Measurements from ENCODE around the gene CACNA1S. TPM values are rescaled to one million over a fixed set of nuclear protein-coding genes. Genes with fewer than 3 reads are reported as not detected.
A peak's percentile ranks its signal among the peaks of the same experiment; 100 is the strongest.

Gene CACNA1S
- total RNA-seq, 2 experiments from 2014 or later = not detected

DNA sequence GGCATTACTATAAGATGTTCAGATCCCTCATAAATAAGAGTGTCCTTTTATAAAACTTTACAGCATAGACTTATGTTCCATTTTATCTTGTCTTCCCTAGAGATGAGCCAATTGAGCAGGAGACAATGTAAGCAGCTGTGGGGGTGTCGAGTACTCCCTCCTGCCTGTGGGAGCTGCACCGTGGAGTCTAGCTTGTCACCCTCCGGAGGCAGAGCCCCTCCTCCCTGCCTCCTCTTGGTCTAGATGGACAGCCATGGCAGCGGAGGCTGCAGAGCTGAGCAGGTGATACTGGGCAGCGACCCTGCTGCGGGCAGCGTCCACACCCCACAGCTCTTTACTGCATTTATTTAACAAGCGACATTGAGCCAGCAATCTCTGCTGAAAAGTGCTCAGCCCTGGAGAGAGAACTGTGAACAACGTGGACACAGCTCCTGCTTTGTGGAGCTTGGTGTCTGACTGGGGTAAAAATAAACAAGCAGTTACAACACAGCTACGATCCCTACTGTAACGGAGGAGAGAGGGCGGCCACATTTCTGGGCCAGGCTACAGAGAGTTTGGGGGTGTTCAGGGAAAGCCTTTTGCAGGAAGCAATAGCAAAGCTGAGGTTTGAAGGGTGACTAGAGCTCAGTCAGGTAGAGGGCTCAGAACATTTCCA, 75.9 kb downstream of the CACNA1S start:
- Mint-ChIP-seq H3K36me3 (ENCODE audit: low read depth) (no peaks in the 10 kb centered on the region), H3K4me3 (no peak overlapping the region), H3K9me3 (ENCODE audit: insufficient read depth) (no peaks in the 10 kb centered on the region), H3K27me3 (ENCODE audit: low read depth) (no peaks in the 10 kb centered on the region), H3K27ac (no peak overlapping the region), H3K4me1 (ENCODE audit: low read depth) (no peaks in the 10 kb centered on the region)
- ATAC-seq (no peak), DNase-seq (no peak)
- ChIA-PET POLR2A (interaction anchor here (0.9 kb wide), 2 partner anchors 10 to 14 kb away, joined by 3 to 4 read pairs; no protein-coding TSS in a partner anchor), CTCF (interaction anchor here (1.5 to 8.5 kb wide), 6 partner anchors 10 to 64 kb away, joined by 5 to 89 read pairs (median 7); no protein-coding TSS in a partner anchor)

DNA sequence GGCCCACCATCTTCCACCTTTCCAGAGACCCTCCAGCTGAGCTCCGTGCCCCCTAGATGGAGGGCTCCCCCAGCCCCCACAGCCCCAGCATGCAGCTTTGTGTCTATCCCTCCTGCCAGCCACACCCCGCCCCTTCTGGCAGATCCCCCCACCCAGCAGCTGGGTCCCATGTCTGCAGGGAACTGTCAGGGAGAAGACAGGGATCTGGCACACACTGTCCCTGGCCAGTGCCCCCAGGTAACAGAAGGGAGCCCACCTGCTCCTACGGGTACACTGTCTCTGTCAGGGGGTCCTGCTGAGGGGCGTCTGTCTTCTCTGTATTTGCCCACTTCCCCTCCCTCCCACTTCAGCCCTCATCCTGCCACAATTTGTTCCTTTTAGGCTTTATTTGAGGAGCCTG, 77.6 kb downstream of the CACNA1S start:
- no peak for ATAC-seq
- Mint-ChIP-seq H3K27me3 (ENCODE audit: low read depth) (no peaks in the 10 kb centered on the region), H3K27ac (no peak overlapping the region), H3K9me3 (ENCODE audit: insufficient read depth) (no peaks in the 10 kb centered on the region), H3K4me3 (no peak overlapping the region), H3K36me3 (ENCODE audit: low read depth) (no peaks in the 10 kb centered on the region), H3K4me1 (ENCODE audit: low read depth) (no peaks in the 10 kb centered on the region)
- CTCF ChIA-PET = interaction anchor here (1.1 to 8.5 kb wide), 4 partner anchors 10 to 63 kb away, joined by 3 to 89 read pairs (median 8); no protein-coding TSS in a partner anchor
- POLR2A ChIA-PET = no interaction called here
- no peak for DNase-seq

DNA sequence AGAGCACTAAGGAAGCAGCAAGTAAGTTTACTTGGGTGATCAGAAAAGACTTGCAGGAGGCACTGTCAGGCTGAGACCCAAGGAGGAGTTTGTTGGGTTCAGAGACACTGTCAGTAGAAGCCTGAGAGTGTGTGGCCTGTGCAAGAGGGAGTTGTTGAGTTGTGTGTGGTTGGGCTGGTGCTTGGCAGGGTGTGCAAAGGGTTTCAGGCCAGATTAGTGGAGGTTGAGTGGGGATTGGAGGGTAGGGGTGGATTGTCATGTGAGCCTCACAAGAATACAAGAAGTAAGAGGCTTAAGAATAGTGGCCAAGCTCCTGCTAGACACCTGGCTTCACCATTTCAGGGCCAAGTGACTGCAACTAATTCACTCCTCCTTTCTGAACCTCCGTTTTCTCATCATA, 79.8 kb downstream of the CACNA1S start:
- DNase-seq (no peak), ATAC-seq (no peak)
- POLR2A ChIA-PET = no interaction called here
- CTCF ChIA-PET = interaction anchor here (0.6 kb wide), 1 partner anchor 410 kb away, joined by 3 read pairs; no protein-coding TSS in a partner anchor
- peaks cover 3% of the 10 kb centered on the region for H3K4me1 Mint-ChIP-seq (ENCODE audit: low read depth)
- no peaks in the 10 kb centered on the region for H3K27me3 Mint-ChIP-seq (ENCODE audit: low read depth)
- H3K27ac Mint-ChIP-seq = no peak overlapping the region
- no peaks in the 10 kb centered on the region for H3K36me3 Mint-ChIP-seq (ENCODE audit: low read depth)
- H3K4me3 Mint-ChIP-seq = no peak overlapping the region
- H3K9me3 Mint-ChIP-seq (ENCODE audit: insufficient read depth) = no peaks in the 10 kb centered on the region

DNA sequence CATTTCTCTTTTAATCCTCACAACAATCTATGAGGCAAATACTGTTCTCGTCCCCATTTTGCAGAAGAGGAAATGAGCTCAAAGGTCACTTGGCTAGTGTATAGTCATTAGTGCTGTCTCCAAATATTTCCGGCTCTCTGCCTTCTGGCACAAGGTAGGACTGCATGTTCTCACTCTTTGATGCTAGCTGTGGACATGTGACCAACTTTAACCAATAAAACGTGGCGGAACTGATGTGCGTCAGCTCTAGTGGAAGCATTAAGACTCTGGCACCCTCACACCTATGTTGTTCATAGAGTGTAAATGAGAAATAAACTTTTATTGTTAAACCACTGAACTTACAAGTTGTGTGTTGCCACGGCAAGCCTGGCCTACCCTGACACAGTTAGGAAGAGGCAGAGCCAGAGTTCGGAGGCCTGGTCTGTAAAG, 83.8 kb downstream of the CACNA1S start:
- Mint-ChIP-seq H3K4me3 (no peak overlapping the region), H3K27ac (no peak overlapping the region), H3K36me3 (ENCODE audit: low read depth) (no peaks in the 10 kb centered on the region), H3K27me3 (ENCODE audit: low read depth) (no peaks in the 10 kb centered on the region), H3K4me1 (ENCODE audit: low read depth) (peaks cover 38% of the 10 kb centered on the region), H3K9me3 (ENCODE audit: insufficient read depth) (no peaks in the 10 kb centered on the region)
- no peak for ATAC-seq
- POLR2A ChIA-PET = no interaction called here
- CTCF ChIA-PET = interaction anchor here (1.0 to 10.1 kb wide), 3 partner anchors 9 to 56 kb away, joined by 3 to 99 read pairs (median 6); no protein-coding TSS in a partner anchor
- DNase-seq = no peak

DNA sequence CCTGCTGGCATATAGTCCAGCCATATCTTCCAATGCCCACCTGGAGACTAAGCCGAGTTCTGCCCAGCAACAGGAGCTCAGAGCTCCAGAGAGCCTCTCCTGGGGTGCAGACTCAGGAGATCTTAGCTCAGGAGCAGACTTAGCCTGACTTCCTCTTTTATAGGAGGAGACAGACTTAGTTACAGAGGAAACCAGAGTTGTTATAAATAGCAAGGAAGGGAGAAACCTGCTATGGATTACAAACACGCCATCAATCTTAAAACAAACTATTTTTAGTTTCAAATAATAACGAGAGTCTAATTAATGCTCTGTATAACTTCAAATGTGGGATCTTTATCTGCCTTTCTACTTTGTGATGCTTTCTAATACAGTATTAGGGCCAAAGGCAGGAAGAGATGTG, 85.4 kb downstream of the CACNA1S start:
- H3K4me1 Mint-ChIP-seq (ENCODE audit: low read depth) = peaks cover 38% of the 10 kb centered on the region
- peaks cover 11% of the 10 kb centered on the region for H3K36me3 Mint-ChIP-seq (ENCODE audit: low read depth)
- H3K4me3 Mint-ChIP-seq = no peak overlapping the region
- H3K27ac Mint-ChIP-seq = peak overlapping the region; percentile 63
- no peaks in the 10 kb centered on the region for H3K27me3 Mint-ChIP-seq (ENCODE audit: low read depth)
- CTCF ChIA-PET = interaction anchor here (0.7 to 10.1 kb wide), 11 partner anchors 9 to 405 kb away, joined by 3 to 99 read pairs (median 7); no protein-coding TSS in a partner anchor
- no peaks in the 10 kb centered on the region for H3K9me3 Mint-ChIP-seq (ENCODE audit: insufficient read depth)
- DNase-seq = no peak
- ATAC-seq = no peak
- POLR2A ChIA-PET = no interaction called here

DNA sequence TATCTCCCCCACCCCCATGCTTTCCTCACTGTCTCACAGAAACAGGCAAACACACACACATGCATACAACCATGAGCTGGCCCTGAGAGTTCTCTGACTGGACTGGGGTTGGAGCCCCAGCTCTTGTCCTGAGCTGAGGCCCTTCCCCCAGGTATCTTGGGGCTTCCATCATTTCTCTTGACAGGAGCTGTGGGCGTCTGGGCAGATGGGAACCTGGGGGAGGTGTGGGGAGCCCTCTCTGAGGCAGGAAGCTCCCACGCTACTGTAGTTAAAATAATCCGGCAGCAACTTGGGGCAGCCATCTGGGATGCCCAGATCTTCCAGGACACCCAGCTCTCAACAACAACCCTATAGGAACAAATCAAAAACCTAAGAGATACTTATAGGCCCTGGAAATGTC, 86.0 kb downstream of the CACNA1S start:
- peaks cover 17% of the 10 kb centered on the region for H3K36me3 Mint-ChIP-seq (ENCODE audit: low read depth)
- no peaks in the 10 kb centered on the region for H3K9me3 Mint-ChIP-seq (ENCODE audit: insufficient read depth)
- H3K27me3 Mint-ChIP-seq (ENCODE audit: low read depth) = no peaks in the 10 kb centered on the region
- no peak for DNase-seq
- H3K4me3 Mint-ChIP-seq = peak overlapping the region; percentile 49
- H3K4me1 Mint-ChIP-seq (ENCODE audit: low read depth) = peaks cover 38% of the 10 kb centered on the region
- ATAC-seq = no peak
- H3K27ac Mint-ChIP-seq = peak overlapping the region; percentile 62
- CTCF ChIA-PET = interaction anchor here (0.7 to 10.1 kb wide), 14 partner anchors 10 to 404 kb away, joined by 3 to 99 read pairs (median 6); no protein-coding TSS in a partner anchor
- POLR2A ChIA-PET = interaction anchor here (1.0 kb wide), 1 partner anchor 10 kb away, joined by 3 read pairs; no protein-coding TSS in a partner anchor

DNA sequence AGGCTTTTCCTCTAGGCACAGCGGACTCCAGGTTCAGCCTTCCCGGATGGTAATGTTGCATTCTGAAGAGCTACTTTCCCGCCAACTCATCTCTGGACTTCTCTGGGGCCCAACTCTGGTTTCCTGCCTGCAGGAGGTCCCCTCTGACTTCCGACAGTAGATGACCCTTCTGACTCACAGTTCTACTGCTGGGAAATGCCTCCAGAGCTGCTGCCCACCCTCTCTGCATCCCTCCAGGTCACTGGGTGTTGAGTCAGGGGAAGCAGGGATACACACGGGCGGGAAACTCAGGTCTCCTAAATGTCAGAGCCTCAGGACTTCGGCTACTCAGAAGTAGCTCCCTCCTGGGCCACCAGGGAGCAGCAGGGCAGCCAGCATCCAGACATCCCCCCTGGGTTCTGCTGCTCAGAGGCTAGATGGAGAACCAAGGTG, 86.6 kb downstream of the CACNA1S start:
- H3K4me1 Mint-ChIP-seq (ENCODE audit: low read depth) = peaks cover 42% of the 10 kb centered on the region

DNA sequence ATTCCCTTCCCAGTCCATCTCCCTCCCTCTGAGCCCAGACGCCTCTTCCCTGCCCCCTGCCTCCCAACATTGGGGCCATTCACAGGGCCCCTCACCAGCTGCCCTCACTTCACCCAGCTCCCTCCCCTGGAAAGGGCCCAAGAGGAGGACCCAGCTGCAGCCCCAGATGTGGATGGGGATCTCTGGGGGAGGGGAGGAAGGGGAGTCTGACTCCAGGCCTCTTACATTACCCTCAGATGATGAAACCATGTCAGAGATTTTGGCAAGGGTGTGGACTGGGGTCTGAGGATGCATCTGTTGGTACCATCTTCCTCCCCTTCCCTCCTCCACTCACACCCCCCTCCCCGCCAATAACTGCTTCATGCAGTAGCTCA, 87.6 kb downstream of the CACNA1S start:
- Mint-ChIP-seq H3K4me1 (ENCODE audit: low read depth) (peaks cover 51% of the 10 kb centered on the region), H3K9me3 (ENCODE audit: insufficient read depth) (no peaks in the 10 kb centered on the region), H3K27ac (no peak overlapping the region), H3K4me3 (peak overlapping the region; percentile 65), H3K36me3 (ENCODE audit: low read depth) (peaks cover 32% of the 10 kb centered on the region), H3K27me3 (ENCODE audit: low read depth) (no peaks in the 10 kb centered on the region)
- no peak for ATAC-seq
- ChIA-PET CTCF (interaction anchor here (0.7 to 10.1 kb wide), 8 partner anchors 9 to 95 kb away, joined by 3 to 99 read pairs (median 10); no protein-coding TSS in a partner anchor), POLR2A (interaction anchor here (1.0 to 1.2 kb wide), 2 partner anchors 17 to 45 kb away, joined by 3 to 4 read pairs; no protein-coding TSS in a partner anchor)
- DNase-seq = no peak

More for the DNA sequence above, 86.6 kb downstream of the CACNA1S start:
- Mint-ChIP-seq H3K27ac (peak overlapping the region; percentile 62), H3K27me3 (ENCODE audit: low read depth) (no peaks in the 10 kb centered on the region), H3K9me3 (ENCODE audit: insufficient read depth) (no peaks in the 10 kb centered on the region), H3K4me3 (peak overlapping the region; percentile 49), H3K36me3 (ENCODE audit: low read depth) (peaks cover 23% of the 10 kb centered on the region)
- POLR2A ChIA-PET = interaction anchor here (1.0 to 1.2 kb wide), 2 partner anchors 11 to 16 kb away, joined by 3 to 4 read pairs; no protein-coding TSS in a partner anchor
- DNase-seq = peak; percentile 44
- CTCF ChIA-PET = interaction anchor here (0.6 to 10.1 kb wide), 13 partner anchors 8 to 403 kb away, joined by 3 to 99 read pairs (median 7); no protein-coding TSS in a partner anchor
- no peak for ATAC-seq

DNA sequence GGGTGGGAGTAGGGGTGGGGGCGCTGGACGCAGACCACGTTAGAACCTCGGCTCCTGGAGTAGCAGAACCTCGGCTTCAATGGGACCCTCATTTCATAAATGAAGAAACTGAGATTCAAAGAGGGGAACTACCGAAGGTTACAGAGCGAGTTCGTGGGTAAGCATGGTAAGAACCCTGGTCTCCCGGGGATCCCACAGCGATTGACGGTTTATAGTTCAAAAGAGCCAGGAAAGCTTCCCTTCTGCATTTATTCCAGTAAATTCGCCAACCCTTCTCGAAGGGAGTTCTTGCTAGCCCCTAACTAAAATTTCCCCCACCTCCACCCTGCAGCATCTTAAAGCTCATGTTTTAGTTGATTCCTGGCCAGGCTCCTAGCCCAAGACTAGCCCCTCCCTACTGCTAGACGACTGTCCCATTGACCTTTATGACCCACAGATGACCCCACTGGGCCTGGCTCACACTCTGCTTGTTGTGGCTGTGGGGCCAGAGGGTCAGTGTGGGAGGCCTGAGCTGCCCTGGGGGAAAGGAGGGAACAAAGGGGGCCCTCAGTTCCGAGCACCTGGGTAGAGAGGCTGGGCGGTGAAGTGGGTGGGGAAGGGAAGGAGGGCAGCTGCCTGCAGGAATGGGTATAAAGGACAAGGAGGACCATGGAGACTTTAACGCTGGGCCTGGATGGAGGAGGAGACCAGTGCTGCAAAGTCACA, 88.2 kb downstream of the CACNA1S start:
- Mint-ChIP-seq H3K4me3 (peak overlapping the region; percentile 65), H3K36me3 (ENCODE audit: low read depth) (peaks cover 37% of the 10 kb centered on the region), H3K27ac (peak overlapping the region; percentile 67), H3K9me3 (ENCODE audit: insufficient read depth) (no peaks in the 10 kb centered on the region), H3K27me3 (ENCODE audit: low read depth) (no peaks in the 10 kb centered on the region), H3K4me1 (ENCODE audit: low read depth) (peaks cover 57% of the 10 kb centered on the region)
- ChIA-PET CTCF (interaction anchor here (0.7 to 10.9 kb wide), 7 partner anchors 9 to 95 kb away, joined by 3 to 130 read pairs (median 27); no protein-coding TSS in a partner anchor), POLR2A (interaction anchor here (0.8 to 1.9 kb wide), 3 partner anchors 8 to 45 kb away, joined by 3 to 8 read pairs (median 3); no protein-coding TSS in a partner anchor)
- no peak for ATAC-seq
- DNase-seq = no peak

DNA sequence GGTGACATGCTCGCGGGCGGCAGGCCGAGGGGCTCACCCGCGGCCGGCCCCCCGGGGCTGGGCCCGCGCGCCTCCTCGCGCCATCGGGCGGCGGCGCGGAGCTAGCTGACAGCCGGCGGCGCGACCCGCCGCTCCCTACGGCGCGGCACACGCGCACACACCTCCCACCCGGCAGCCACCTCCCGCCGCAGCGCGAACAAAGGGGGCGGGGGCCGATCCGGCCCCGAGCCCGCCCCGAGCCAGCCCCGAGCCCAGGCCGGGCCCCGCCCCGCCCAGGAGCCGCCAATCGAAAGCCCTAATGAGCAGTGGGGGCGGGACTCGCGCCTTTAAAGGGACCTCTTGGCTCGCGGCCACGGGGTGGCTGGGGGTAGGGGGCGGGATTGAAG, 88.7 kb downstream of the CACNA1S start, which contains the start of gene KIF21B:
Gene KIF21B, minus strand, starts transcription at position 198 of the 386 bp plus-strand sequence. CDS start 331 bp downstream, outside the sequence.
- H3K27ac Mint-ChIP-seq = peak within 1 kb of the TSS; percentile 100
- H3K4me1 Mint-ChIP-seq (ENCODE audit: low read depth) = peaks cover 62% of the 10 kb centered on the region
- DNase-seq = peak; percentile 94
- ATAC-seq = peak; percentile 77
- ChIA-PET CTCF (interaction anchor here (1.1 to 10.9 kb wide), 7 partner anchors 8 to 96 kb away, joined by 3 to 130 read pairs (median 34); no protein-coding TSS in a partner anchor), POLR2A (interaction anchor here (0.8 to 1.9 kb wide), 2 partner anchors 8 to 12 kb away, joined by 3 to 8 read pairs; no protein-coding TSS in a partner anchor)
- H3K4me3 Mint-ChIP-seq = peak within 1 kb of the TSS; percentile 93
- H3K9me3 Mint-ChIP-seq (ENCODE audit: insufficient read depth) = no peaks in the 10 kb centered on the region
- no peaks in the 10 kb centered on the region for H3K27me3 Mint-ChIP-seq (ENCODE audit: low read depth)
- peaks cover 40% of the 10 kb centered on the region for H3K36me3 Mint-ChIP-seq (ENCODE audit: low read depth)

DNA sequence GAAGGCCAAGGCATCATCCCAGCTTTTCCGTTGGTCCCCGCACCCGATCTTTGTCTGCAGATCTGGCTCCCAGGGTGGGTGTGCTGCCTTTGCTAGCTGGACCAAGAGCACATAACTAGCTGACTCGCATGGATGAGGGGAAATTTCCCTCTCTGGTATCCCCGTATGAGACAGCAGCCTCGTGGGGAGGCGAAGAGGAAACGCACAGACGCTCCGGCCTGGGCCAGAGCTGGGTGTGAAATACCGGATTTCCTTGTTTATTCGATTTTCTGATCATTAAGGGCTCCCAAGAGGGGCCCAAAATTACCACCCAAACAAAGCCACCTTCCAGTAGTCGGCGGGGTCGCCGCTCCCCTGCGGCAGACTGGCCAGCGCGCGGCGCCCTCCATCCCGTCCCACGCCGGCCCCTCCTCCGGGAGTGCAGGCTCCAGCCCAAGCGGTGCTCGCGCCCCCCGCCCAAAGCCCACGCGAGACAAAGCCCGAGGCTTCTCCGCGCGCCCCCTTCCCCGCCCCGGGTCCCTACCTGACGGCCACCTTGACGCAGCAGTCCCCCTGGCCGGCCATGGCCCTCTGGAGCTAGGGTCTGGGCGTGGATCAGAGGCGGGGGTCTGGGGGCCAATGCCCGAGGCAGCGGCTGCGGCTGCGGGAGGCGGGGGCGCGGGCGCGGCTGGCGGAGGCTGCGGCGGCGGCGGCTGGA, 89.3 kb downstream of the CACNA1S start:
- H3K9me3 Mint-ChIP-seq (ENCODE audit: insufficient read depth) = no peaks in the 10 kb centered on the region
- DNase-seq (peak; percentile 48), ATAC-seq (peak; percentile 0)
- H3K36me3 Mint-ChIP-seq (ENCODE audit: low read depth) = peaks cover 45% of the 10 kb centered on the region
- no peaks in the 10 kb centered on the region for H3K27me3 Mint-ChIP-seq (ENCODE audit: low read depth)
- peak overlapping the region; percentile 100 for H3K27ac Mint-ChIP-seq
- ChIA-PET CTCF (interaction anchor here (0.6 to 10.9 kb wide), 7 partner anchors 11 to 96 kb away, joined by 3 to 130 read pairs (median 9); no protein-coding TSS in a partner anchor), POLR2A (interaction anchor here (1.0 to 2.2 kb wide), 3 partner anchors 11 to 51 kb away, joined by 4 to 9 read pairs (median 8); no protein-coding TSS in a partner anchor)
- H3K4me3 Mint-ChIP-seq = peak overlapping the region; percentile 93
- peaks cover 66% of the 10 kb centered on the region for H3K4me1 Mint-ChIP-seq (ENCODE audit: low read depth)
